ENCODE results near the gene SMAD7.

Gene SMAD7

DNA sequence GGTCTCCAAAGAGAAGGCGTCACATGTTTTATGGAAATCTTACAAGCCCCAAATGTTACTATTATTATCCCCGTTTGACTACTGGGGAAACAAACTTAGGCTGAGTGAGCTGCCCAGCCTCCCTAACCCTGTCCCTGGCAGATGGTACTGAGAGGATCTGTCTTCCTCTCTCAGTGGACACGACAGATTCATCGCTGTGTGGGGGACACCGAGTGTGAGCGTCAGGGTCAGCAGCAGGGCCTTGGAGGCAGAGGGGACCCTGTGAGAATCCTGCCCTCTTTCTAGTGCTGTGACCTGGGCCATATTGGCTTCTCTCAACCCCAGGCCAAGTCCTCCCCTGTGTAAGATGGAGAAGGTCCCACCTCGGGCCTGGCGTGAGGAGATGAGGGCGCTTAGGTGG lies 27.1 kb upstream of the SMAD7 start:
- Histone ChIP-seq H3K9me3 (ENCODE audit: low read length) (peaks cover 4% of the 10 kb centered on the region), H3K36me3 (ENCODE audit: insufficient read depth, low read length) (no peaks in the 10 kb centered on the region), H3K27me3 (ENCODE audit: insufficient read depth, low read length) (peaks cover 29% of the 10 kb centered on the region), H3K4me1 (ENCODE audit: insufficient read depth, low read length) (peaks cover 16% of the 10 kb centered on the region), H3K4me3 (ENCODE audit: low read length) (no peak overlapping the region), H2AFZ (ENCODE audit: low read depth, low read length) (no peak overlapping the region)

DNA sequence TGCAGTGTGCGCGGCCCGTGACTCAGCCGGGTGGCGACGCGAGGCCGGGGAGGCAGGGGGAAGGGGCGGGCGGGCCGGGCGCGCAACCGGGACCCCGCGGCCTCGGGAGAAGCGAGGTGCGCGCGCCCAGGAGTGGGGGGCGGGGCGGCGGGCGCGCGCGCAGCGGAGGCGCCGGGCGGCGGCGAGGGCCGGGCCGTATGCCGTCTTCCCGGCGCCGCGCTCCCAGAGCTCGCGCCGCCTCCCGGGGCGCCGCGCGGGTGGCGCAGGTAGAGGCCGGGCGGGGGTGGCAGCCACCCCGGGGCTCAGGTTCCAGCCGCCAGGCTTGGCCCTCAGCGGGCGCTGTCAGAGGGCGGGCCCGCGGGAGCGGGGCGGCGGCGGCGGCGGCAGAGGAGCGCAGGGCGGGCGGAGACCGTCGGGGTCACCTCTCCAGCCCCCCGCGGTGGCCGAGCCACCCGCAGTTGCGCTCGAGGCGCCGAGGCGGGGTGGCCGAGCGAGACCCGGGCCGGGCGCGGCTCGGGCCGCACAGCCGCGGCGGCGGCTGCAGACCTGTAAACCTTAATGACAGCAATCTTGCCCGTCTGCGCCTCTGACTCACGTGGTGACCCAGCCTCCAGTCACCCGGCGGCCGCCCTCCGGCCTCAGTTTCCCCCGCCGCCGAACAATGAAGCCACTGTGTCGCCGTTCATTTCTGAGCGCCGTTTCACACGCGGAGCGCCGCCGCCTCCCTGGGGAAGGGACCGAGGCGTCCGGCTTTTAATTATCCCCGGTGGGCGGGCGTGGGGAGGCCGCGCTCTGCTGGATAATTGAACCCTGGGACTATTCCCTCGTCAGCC lies 25.3 kb upstream of the SMAD7 start:
- Histone ChIP-seq H3K4me3 (ENCODE audit: low read length) (peak overlapping the region; percentile 43), H3K9me3 (ENCODE audit: low read length) (peaks cover 4% of the 10 kb centered on the region), H3K27me3 (ENCODE audit: insufficient read depth, low read length) (peaks cover 29% of the 10 kb centered on the region), H2AFZ (ENCODE audit: low read depth, low read length) (peak overlapping the region; percentile 99), H3K4me1 (ENCODE audit: insufficient read depth, low read length) (peaks cover 16% of the 10 kb centered on the region), H3K36me3 (ENCODE audit: insufficient read depth, low read length) (no peaks in the 10 kb centered on the region)

DNA sequence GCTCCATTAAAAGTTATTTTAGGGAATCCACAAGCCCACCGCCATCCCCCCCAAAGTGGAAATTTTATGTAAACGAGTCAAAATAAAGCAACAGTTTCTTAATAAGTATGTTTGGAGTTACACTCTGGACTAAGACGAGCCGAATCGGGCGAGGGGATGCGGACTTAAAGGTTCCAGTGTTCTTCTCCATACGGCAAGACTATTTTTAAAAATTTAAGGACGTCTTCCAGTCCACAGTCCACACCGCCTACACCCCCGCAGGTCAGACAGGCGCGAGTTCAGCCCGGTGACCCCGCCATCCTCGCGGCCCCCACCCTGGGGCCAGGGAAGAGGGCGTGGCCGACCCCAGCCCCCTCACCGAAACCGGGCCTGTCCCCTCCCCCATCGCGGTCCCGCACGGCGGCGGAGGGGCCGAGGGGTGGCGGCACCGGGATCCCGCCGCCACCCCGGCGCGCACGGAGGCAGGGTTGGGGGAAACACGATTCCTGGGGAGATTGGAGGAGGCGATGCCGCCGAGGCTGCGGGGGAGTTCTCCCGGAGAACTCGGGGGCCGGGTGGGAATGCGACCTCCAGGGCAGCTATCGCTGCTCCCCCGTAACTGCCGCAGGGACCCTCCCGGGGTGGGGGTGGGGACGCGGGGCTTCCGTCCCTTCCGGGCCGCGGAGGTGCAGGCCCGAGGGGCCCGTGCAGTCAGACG lies 24.5 kb upstream of the SMAD7 start:
- H3K4me1 ChIP-seq (ENCODE audit: insufficient read depth, low read length): peaks cover 16% of the 10 kb centered on the region
- peak overlapping the region; percentile 43 for H3K4me3 ChIP-seq (ENCODE audit: low read length)
- H2AFZ ChIP-seq (ENCODE audit: low read depth, low read length): peak overlapping the region; percentile 99
- peaks cover 29% of the 10 kb centered on the region for H3K27me3 ChIP-seq (ENCODE audit: insufficient read depth, low read length)
- H3K9me3 ChIP-seq (ENCODE audit: low read length): peaks cover 4% of the 10 kb centered on the region
- H3K36me3 ChIP-seq (ENCODE audit: insufficient read depth, low read length): no peaks in the 10 kb centered on the region

DNA sequence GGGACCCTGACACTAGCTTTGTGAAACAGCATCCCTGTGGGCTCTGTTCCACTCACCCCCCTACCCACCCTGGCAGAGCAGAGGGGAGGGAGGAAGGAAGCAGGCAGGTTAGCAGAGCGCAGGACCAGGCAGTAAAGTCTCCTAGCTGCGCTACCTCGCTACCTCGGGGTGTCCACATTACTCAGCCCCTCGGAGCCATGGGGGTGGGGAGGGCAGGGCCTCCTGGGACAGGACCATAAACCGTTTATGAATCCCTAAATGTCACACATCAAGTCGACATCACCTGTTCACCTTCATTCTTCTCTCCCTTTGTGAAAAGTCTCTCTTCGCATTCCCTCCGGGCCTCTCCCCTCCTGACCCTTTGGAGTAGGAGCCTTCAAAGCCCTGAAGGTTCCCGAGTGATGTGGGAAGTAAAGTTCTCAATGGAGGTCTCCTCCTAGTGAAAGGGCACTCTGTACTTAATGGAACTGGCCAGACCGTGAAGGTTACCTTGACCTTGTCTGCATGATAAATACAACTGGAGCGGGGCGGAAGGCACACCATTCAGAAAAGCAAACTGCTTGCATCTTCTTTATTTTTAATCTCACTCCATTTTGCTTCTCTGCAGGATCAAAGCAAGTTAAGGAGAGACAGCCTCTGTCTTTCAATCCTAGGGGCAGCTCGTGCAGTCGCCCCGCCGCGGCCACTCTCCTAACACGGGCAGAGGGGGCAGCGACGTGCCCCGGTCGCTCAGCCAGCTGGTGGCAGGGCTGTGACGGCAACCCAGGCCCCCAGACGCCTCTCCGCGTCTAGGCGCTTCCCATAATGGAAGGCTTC lies 23.7 kb upstream of the SMAD7 start:
- Histone ChIP-seq H2AFZ (ENCODE audit: low read depth, low read length) (peak overlapping the region; percentile 99), H3K4me3 (ENCODE audit: low read length) (peak overlapping the region; percentile 43), H3K9me3 (ENCODE audit: low read length) (peaks cover 4% of the 10 kb centered on the region), H3K4me1 (ENCODE audit: insufficient read depth, low read length) (peaks cover 16% of the 10 kb centered on the region), H3K27me3 (ENCODE audit: insufficient read depth, low read length) (peaks cover 30% of the 10 kb centered on the region), H3K36me3 (ENCODE audit: insufficient read depth, low read length) (no peaks in the 10 kb centered on the region)

DNA sequence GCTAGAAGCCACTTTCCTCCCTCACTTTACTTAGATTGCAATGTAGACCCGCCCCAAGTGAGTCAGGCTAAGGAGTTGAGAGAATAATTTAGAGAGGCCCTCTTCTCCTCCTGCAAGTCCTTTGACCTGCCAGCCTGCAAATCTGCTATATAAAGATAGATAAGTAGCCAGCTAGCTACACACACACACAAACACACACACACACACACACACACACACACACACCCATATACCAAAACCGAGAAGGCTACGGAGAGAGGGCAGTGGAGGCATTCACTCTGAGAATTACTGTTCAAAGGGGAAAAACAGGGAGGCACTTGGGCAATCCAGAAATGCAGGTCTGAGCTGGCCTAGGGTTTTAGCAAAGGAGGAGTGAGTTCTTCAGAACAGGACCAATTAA lies 23.0 kb upstream of the SMAD7 start:
- Histone ChIP-seq H3K4me1 (ENCODE audit: insufficient read depth, low read length) (peaks cover 18% of the 10 kb centered on the region), H2AFZ (ENCODE audit: low read depth, low read length) (no peak overlapping the region), H3K4me3 (ENCODE audit: low read length) (no peak overlapping the region), H3K27me3 (ENCODE audit: insufficient read depth, low read length) (peaks cover 37% of the 10 kb centered on the region), H3K36me3 (ENCODE audit: insufficient read depth, low read length) (no peaks in the 10 kb centered on the region), H3K9me3 (ENCODE audit: low read length) (peaks cover 4% of the 10 kb centered on the region)

DNA sequence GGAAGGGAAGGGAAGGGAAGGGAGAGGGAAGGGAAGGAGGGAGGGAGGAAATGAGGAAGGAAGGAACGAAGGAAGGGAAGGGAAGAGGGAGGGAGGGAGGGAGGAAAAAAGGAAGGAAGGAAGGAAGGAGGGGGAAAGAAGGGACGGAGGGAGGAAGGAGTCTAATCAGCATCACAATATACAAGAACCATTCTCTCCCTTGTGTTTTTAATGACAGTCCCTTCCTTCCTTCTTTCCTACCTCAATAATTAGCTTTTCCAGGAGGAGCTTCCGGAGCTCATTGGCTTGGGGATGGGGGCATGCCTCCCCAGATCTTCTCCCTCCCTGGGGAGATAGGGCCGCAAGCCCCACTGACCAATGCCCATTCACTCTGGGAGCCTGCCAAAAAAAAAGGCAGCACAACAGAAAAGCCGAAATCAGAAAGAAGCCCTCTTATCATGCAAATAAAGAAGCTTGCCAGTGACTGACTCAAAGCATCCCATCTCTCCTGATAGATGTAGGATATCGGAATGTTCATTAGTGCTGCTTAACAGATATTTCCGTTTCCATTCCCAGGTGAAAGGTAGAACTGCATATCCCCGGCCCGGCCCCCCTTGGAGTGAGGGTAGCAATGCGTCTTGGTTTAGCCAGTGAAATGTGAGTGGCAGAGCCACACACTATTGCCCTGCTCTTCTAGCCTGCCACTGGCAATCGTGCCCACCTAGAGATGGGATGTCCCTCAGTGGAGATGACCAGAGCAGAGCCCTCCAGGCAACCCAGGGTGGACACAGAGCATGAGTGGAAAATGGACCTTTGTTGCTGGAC lies 17.8 kb upstream of the SMAD7 start:
- Histone ChIP-seq H3K9me3 (ENCODE audit: low read length) (no peaks in the 10 kb centered on the region), H3K36me3 (ENCODE audit: insufficient read depth, low read length) (no peaks in the 10 kb centered on the region), H2AFZ (ENCODE audit: low read depth, low read length) (no peak overlapping the region), H3K4me1 (ENCODE audit: insufficient read depth, low read length) (peaks cover 6% of the 10 kb centered on the region), H3K4me3 (ENCODE audit: low read length) (no peak overlapping the region), H3K27me3 (ENCODE audit: insufficient read depth, low read length) (peaks cover 20% of the 10 kb centered on the region)

DNA sequence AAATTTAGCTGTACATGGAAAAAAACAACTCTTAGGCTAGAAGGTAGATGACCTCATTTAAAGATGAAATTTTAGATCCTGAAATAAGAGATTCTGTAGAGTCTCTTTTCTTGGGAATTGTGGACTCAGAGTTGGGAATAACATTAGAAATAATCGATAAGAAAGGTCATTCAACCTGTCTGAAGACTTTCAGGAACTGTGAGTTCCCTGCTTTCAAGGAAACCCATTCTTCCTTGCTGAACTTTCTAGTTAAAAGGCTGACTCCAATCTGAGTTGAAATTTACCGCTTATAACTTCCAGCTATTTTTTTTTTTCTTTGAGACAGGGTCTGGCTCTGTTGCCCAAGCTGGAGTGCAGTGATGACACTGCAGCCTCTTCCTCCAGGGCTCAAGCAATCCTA lies 16.8 kb upstream of the SMAD7 start:
- H2AFZ ChIP-seq (ENCODE audit: low read depth, low read length): no peak overlapping the region
- no peaks in the 10 kb centered on the region for H3K9me3 ChIP-seq (ENCODE audit: low read length)
- H3K4me1 ChIP-seq (ENCODE audit: insufficient read depth, low read length): peaks cover 13% of the 10 kb centered on the region
- H3K36me3 ChIP-seq (ENCODE audit: insufficient read depth, low read length): no peaks in the 10 kb centered on the region
- H3K27me3 ChIP-seq (ENCODE audit: insufficient read depth, low read length): peaks cover 20% of the 10 kb centered on the region
- H3K4me3 ChIP-seq (ENCODE audit: low read length): no peak overlapping the region

DNA sequence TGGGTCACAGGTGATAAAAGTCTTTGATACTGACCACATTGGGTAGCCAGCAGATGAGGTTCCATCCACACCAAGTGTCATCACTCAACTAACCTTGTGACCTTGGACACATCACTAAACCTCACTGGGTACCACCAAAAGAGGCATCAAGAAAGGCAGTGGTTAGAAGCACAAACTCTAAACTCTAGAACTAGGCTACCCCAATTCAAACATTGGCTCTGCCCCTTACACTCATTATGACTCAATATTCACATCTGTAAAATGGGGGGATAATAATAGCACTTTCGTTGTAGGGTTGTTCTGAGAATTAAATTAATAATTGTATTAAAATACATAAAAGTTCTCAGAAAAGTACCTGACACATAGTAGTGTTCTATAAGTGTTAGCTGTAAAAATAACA lies 15.8 kb upstream of the SMAD7 start:
- Histone ChIP-seq H3K4me3 (ENCODE audit: low read length) (no peak overlapping the region), H3K27me3 (ENCODE audit: insufficient read depth, low read length) (peaks cover 20% of the 10 kb centered on the region), H3K36me3 (ENCODE audit: insufficient read depth, low read length) (no peaks in the 10 kb centered on the region), H3K9me3 (ENCODE audit: low read length) (no peaks in the 10 kb centered on the region), H3K4me1 (ENCODE audit: insufficient read depth, low read length) (peaks cover 16% of the 10 kb centered on the region), H2AFZ (ENCODE audit: low read depth, low read length) (no peak overlapping the region)

DNA sequence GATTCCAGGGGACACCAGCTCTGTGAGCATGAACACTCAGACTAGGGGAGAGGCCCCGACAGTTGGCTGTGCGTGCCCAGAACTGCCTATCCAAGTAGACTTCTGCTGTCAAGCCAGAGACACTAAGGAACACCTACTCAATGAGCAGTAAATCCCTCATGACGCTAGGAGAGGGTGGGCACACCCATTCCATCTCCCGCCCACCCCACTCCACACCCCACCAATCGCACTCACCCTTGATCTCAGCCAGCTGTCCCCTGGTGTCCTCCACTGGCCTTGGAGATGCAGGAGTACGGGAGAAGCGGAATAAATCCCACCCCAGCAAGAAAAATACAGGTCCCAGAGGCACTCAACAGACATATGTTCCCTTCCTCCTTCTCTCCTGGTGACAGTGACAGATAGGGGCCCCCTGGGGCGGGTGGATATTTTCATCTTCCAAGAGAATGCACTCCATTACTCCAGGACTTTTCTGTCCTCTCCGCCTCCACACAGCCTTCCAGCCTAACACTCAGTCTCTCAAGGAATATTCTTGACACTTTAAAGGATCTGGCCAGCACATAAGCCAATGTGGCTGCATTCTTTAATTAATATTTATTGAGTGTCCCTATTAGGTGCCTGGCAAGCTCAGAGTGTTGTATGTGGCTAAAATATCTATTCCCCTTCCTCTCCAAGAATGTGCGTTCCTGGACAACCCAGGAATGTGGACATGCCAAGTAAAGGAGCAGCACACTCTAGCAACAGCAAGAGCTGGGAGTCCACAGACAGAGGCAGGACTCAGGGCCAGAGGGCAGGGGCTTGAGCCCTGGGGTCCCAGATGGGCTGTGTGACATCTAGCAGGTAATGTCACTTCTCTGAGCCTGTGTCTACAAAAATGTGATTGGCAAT lies 13.1 kb upstream of the SMAD7 start:
- Histone ChIP-seq H2AFZ (ENCODE audit: low read depth, low read length) (no peak overlapping the region), H3K9me3 (ENCODE audit: low read length) (no peaks in the 10 kb centered on the region), H3K4me1 (ENCODE audit: insufficient read depth, low read length) (peaks cover 24% of the 10 kb centered on the region), H3K27me3 (ENCODE audit: insufficient read depth, low read length) (peaks cover 17% of the 10 kb centered on the region), H3K4me3 (ENCODE audit: low read length) (no peak overlapping the region), H3K36me3 (ENCODE audit: insufficient read depth, low read length) (no peaks in the 10 kb centered on the region)

DNA sequence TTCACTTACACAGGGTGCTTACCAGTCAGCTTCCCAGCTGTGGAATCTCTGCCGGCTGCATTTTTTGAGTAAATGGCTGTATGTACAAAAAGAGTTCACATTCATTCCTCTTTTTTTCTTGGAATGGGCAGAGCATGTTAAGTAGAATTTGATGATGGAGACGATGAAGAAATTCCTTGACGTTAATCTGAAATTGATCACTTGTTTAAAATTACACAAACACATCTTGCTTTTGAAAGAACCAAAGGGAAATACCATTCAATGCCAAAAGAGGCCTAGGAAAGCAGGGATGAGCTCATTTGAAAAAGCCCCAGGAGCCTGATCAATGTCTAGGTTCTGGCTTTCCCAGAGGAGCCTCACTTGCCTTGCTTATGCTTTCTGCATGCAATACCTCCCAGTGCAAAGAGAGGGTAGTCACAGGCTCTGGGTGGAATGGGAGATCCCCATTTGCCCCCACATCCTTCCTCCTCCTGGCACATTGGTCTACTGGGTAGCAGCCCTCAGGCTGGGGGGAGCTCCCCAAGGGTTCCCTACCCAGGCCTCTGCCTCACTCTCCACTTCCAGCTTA lies 12.3 kb upstream of the SMAD7 start:
- H3K4me3 ChIP-seq (ENCODE audit: low read length): no peak overlapping the region
- no peak overlapping the region for H2AFZ ChIP-seq (ENCODE audit: low read depth, low read length)
- H3K27me3 ChIP-seq (ENCODE audit: insufficient read depth, low read length): peaks cover 9% of the 10 kb centered on the region
- peaks cover 19% of the 10 kb centered on the region for H3K4me1 ChIP-seq (ENCODE audit: insufficient read depth, low read length)
- H3K9me3 ChIP-seq (ENCODE audit: low read length): no peaks in the 10 kb centered on the region
- no peaks in the 10 kb centered on the region for H3K36me3 ChIP-seq (ENCODE audit: insufficient read depth, low read length)

DNA sequence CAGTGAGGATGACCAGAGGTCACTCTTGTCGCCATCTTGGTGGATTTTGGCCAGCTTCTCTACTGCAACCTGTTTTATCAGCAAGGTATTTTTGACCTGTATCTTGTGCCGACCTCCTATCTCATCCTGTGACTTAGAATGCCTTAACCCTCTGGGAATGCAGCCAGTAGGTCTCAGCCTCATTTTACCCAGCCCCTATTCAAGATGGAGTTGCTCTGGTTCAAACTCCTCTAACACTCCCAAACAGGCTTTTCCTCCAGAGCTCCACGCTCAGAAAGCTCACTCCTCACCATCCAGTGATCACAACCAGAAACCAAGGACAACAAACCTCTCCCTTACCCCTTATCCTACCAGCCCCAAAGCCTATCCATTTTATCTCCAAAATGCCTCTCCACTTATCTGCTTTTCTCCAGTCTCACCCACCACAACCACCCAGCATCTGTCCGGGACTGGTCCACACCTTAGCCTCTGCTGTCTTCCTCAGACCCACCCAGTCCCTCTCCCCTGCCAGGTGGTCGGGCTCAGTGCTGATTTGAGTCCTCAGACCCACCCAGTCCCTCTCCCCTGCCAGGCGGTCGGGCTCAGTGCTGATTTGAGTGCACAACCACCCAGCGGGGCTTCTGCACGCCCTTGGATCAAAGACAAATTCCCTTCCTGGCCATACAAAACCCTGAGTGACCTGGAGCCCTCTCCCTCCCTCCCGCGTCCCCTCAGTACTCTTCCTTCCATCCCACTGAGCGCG lies 11.7 kb upstream of the SMAD7 start:
- Histone ChIP-seq H3K27me3 (ENCODE audit: insufficient read depth, low read length) (peaks cover 3% of the 10 kb centered on the region), H3K4me3 (ENCODE audit: low read length) (no peak overlapping the region)

More for the DNA sequence above, 11.7 kb upstream of the SMAD7 start:
- no peaks in the 10 kb centered on the region for H3K36me3 ChIP-seq (ENCODE audit: insufficient read depth, low read length)
- H3K9me3 ChIP-seq (ENCODE audit: low read length): no peaks in the 10 kb centered on the region
- H2AFZ ChIP-seq (ENCODE audit: low read depth, low read length): no peak overlapping the region
- H3K4me1 ChIP-seq (ENCODE audit: insufficient read depth, low read length): peaks cover 19% of the 10 kb centered on the region

Data from neuron (in vitro differentiated cells).